Breast epithelium (tissue), 4 donors: ENCODE data around the gene SS18. TPM values are rescaled to one million over a fixed set of nuclear protein-coding genes. Genes with fewer than 3 reads are reported as not detected.

ENCODE experiments used
- DNase-seq, 2 donors: peaks; one replicate each; pipeline ENCODE4 v3.0.0-alpha.2; 2019; ENCODE audit warnings: low spot score in 2 of 2
- H3K27ac ChIP-seq, 2 donors: fragments of 200-600 bp; sonication (generic) in 1 of 2; one replicate each; pipeline ENCODE4 v1.5.1; 2016 to 2019; ENCODE audit warnings: mild to moderate bottlenecking in 1 of 2
- H3K27me3 ChIP-seq, 2 donors: fragments of 200-600 bp; sonication (generic) in 1 of 2; one replicate each; pipeline versions ENCODE4 v1.5.1 to v1.6.0; 2017 to 2019; ENCODE audit warnings: control low read depth in 1 of 2, mild to moderate bottlenecking in 1 of 2
- H3K36me3 ChIP-seq: fragments of 200-600 bp; one replicate; pipeline ENCODE4 v1.5.1; 2019
- H3K4me1 ChIP-seq, 2 donors: fragments of 200-600 bp; sonication (generic); one replicate each; pipeline ENCODE4 v1.5.1; 2016 to 2019; ENCODE audit warnings: control low read depth in 1 of 2
- H3K4me3 ChIP-seq, 3 donors: fragments of 200-600 bp; sonication (generic); 1 replicate in 2 of 3; 2 replicates in 1 of 3; pipeline ENCODE4 v1.5.1; 2016 to 2019; ENCODE audit warnings: mild to moderate bottlenecking in 3 of 3, moderate library complexity in 2 of 3
- H3K9me3 ChIP-seq, 2 donors: fragments of 200-600 bp; sonication (generic) in 1 of 2; one replicate each; pipeline ENCODE4 v1.5.1; 2016 to 2019; ENCODE audit warnings: control low read depth in 1 of 2
- CTCF ChIP-seq, 3 donors: fragments of 450-650 bp; IDR thresholded peaks; one replicate each; pipeline ENCODE4 v1.5.1; 2016 to 2017; ENCODE audit warnings: antibody characterized with exemption in 3 of 3, mild to moderate bottlenecking in 3 of 3, moderate library complexity in 3 of 3
- POLR2A ChIP-seq: fragments of 450-650 bp; IDR thresholded peaks from one replicate; pipeline ENCODE4 v1.6.1; 2016; ENCODE audit warnings: antibody characterized with exemption, mild to moderate bottlenecking, moderate library complexity
- POLR2AphosphoS5 ChIP-seq, 3 donors: sonication (generic); formaldehyde crosslinking; IDR thresholded peaks; one replicate each; pipeline ENCODE4 v1.6.1; 2017; ENCODE audit warnings: antibody characterized with exemption in 3 of 3
- intact Hi-C: fragments of 100-400 bp; cut with DNase I; formaldehyde crosslinking; loops from one replicate; pipeline ENCODE4 v1.15.1; 2023; ENCODE audit warnings: low total_unique reads
- total RNA-seq, 3 donors: library from RNA; depleted of rRNA; stranded (reverse); fragments of >200 nt; gene quantifications; one replicate each; pipeline ENCODE4 v1.1.0, GENCODE V29; 2016

SS18 gene
- total RNA-seq, 3 donors from 2014 or later, result 99.1 to 205 (median 148) TPM

- Histone ChIP-seq H3K9me3 (no peaks in the 10 kb centered on the region), H3K4me1 (no peaks in the 10 kb centered on the region), H3K4me3 (no peak overlapping the region), H3K27me3 (no peaks in the 10 kb centered on the region), H3K27ac (no peak overlapping the region), H3K36me3 (peaks cover 9% of the 10 kb centered on the region)
- TF ChIP-seq POLR2A, result no peak
- TF ChIP-seq CTCF (IDR thresholded peaks at IDR 0.05), result no peak
- no peak for TF ChIP-seq POLR2AphosphoS5 (IDR thresholded peaks at IDR 0.05)
- no peak for DNase-seq
- intact Hi-C loops, result no loop called here
Observed at GRCh38 chr18:26056291-26056690, 34.1 kb downstream of the SS18 start.

- Histone ChIP-seq H3K4me3 (no peak overlapping the region), H3K36me3 (peaks cover 9% of the 10 kb centered on the region), H3K27me3 (no peaks in the 10 kb centered on the region), H3K4me1 (no peaks in the 10 kb centered on the region), H3K27ac (no peak overlapping the region), H3K9me3 (no peaks in the 10 kb centered on the region)
- intact Hi-C loops, result no loop called here
- TF ChIP-seq CTCF (IDR thresholded peaks at IDR 0.05), result no peak
- no peak for TF ChIP-seq POLR2AphosphoS5 (IDR thresholded peaks at IDR 0.05)
- TF ChIP-seq POLR2A, result no peak
- DNase-seq, result no peak
Observed at GRCh38 chr18:26052505-26052904, 37.9 kb downstream of the SS18 start.

DNA sequence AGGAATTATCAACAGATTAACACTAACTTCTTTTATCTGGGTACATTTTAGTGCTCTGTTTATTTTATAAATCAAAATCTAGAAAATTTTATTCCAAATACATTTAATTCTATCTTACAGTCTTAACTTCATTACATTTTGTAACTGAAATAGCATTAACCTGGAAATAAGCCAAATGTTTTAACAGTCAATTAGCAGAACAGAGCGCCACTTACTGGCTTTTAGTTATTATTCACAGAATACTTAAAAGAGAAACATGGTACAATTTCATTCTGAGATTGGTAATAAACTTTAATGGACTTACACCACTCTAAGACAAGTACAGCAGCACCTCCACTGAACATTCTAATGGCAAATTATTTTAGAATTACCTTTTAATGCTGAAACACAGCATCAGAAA lies 38.6 kb downstream of the SS18 start:
- H3K9me3 ChIP-seq, result no peaks in the 10 kb centered on the region
- H3K36me3 ChIP-seq, result peaks cover 9% of the 10 kb centered on the region
- H3K27ac ChIP-seq, result no peak overlapping the region
- DNase-seq, result no peak
- intact Hi-C loops, result no loop called here
- H3K27me3 ChIP-seq, result no peaks in the 10 kb centered on the region
- H3K4me3 ChIP-seq, result no peak overlapping the region
- no peaks in the 10 kb centered on the region for H3K4me1 ChIP-seq
- TF ChIP-seq CTCF (IDR thresholded peaks at IDR 0.05) (no peak), POLR2A (no peak), POLR2AphosphoS5 (IDR thresholded peaks at IDR 0.05) (no peak)

- Histone ChIP-seq H3K9me3 (no peaks in the 10 kb centered on the region), H3K36me3 (no peaks in the 10 kb centered on the region), H3K27ac (no peak overlapping the region), H3K27me3 (no peaks in the 10 kb centered on the region), H3K4me1 (no peaks in the 10 kb centered on the region), H3K4me3 (no peak overlapping the region)
- intact Hi-C loops, result no loop called here
- TF ChIP-seq POLR2AphosphoS5 (IDR thresholded peaks at IDR 0.05) (no peak), POLR2A (no peak)
- DNase-seq, result no peak
Observed at GRCh38 chr18:26046419-26047077, 43.9 kb downstream of the SS18 start.

DNA sequence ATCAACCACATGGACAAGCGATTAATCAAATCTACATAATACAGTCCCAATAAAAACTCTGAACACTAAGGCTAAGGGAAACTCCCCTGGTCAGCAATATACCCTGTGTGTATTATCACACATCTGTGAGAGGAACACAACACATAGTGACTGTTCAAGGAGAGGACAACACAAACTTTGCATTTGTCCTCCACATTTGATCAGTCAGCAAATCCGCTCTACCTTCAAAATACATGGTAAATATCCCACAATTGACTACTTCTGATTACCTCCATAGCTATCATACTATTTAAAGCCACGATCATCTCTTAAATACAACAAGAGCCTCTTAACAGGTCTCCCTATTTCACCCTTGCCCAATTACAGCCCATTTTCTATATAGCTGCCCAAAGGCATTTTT lies 45.6 kb downstream of the SS18 start:
- TF ChIP-seq CTCF (IDR thresholded peaks at IDR 0.05) (no peak), POLR2A (no peak), POLR2AphosphoS5 (IDR thresholded peaks at IDR 0.05) (no peak)
- H3K27ac ChIP-seq, result no peak overlapping the region
- intact Hi-C loops, result no loop called here
- H3K9me3 ChIP-seq, result no peaks in the 10 kb centered on the region
- DNase-seq, result no peak
- no peaks in the 10 kb centered on the region for H3K27me3 ChIP-seq
- H3K4me1 ChIP-seq, result no peaks in the 10 kb centered on the region
- no peak overlapping the region for H3K4me3 ChIP-seq
- H3K36me3 ChIP-seq, result no peaks in the 10 kb centered on the region
